Fibroblast of lung (primary cell): ENCODE measurements around the gene HTR2C. TPM values are rescaled to one million over a fixed set of nuclear protein-coding genes. Genes with fewer than 3 reads are reported as not detected.

Source experiments
- DNase-seq, 2 donors: peaks; one replicate each; pipeline versions ENCODE4 v3.0.0 to v3.0.0-alpha.2; 2010; ENCODE audit warnings: low read depth in 2 of 2
- H2AFZ ChIP-seq: 2 replicates; pipeline ENCODE4 v1.5.1; 2012; ENCODE audit warnings: low read length, control low read depth, inconsistent platforms
- H3K27ac ChIP-seq: 2 replicates; pipeline ENCODE4 v1.5.1; 2011; ENCODE audit warnings: low read length, control low read depth; ENCODE audit not compliant: insufficient read depth
- H3K27me3 ChIP-seq: 2 replicates; pipeline ENCODE4 v1.5.1; 2011; ENCODE audit warnings: mild to moderate bottlenecking, low read length; ENCODE audit not compliant: control insufficient read depth, insufficient read depth
- H3K36me3 ChIP-seq: 2 replicates; pipeline ENCODE4 v1.5.1; 2011; ENCODE audit warnings: low read length; ENCODE audit not compliant: control insufficient read depth, insufficient read depth
- H3K4me1 ChIP-seq: 2 replicates; pipeline ENCODE4 v1.5.1; 2011; ENCODE audit warnings: low read length; ENCODE audit not compliant: control insufficient read depth, insufficient read depth; ENCODE audit errors: extremely low read depth
- H3K4me2 ChIP-seq: 2 replicates; pipeline ENCODE4 v1.5.1; 2011; ENCODE audit warnings: low read length, control low read depth; ENCODE audit not compliant: insufficient read depth; ENCODE audit errors: extremely low read depth
- H3K4me3 ChIP-seq, 4 experiments: fragments of 200-600 bp in 1 of 4; sonication (generic) in 1 of 4; replicated peaks in 1 of 4; 2 replicates each; pipeline ENCODE4 v1.5.1; 2011 to 2016; ENCODE audit warnings: low read length in 4 of 4, low read depth in 3 of 4, mild to moderate bottlenecking in 3 of 4, control low read depth in 2 of 4, inconsistent platforms in 1 of 4, mixed read lengths in 1 of 4; ENCODE audit not compliant: insufficient read depth in 1 of 4; ENCODE audit errors: control extremely low read depth in 1 of 4
- H3K79me2 ChIP-seq: 2 replicates; pipeline ENCODE4 v1.5.1; 2012; ENCODE audit warnings: mild to moderate bottlenecking, low read length, inconsistent platforms; ENCODE audit not compliant: control insufficient read depth, insufficient read depth
- H3K9ac ChIP-seq: 2 replicates; pipeline ENCODE4 v1.5.1; 2011; ENCODE audit warnings: mild to moderate bottlenecking, low read length, control low read depth; ENCODE audit not compliant: insufficient read depth
- H3K9me3 ChIP-seq: 2 replicates; pipeline ENCODE4 v1.5.1; 2012; ENCODE audit warnings: low read depth, low read length; ENCODE audit not compliant: control insufficient read depth, insufficient read depth
- H4K20me1 ChIP-seq: 2 replicates; pipeline ENCODE4 v1.5.1; 2011; ENCODE audit warnings: low read length; ENCODE audit not compliant: control insufficient read depth, insufficient read depth; ENCODE audit errors: extremely low read depth
- CTCF ChIP-seq, 2 donors: IDR thresholded peaks in 1 of 2; conservative IDR thresholded peaks in 1 of 2; 1 replicate in 1 of 2; 2 replicates in 1 of 2; pipeline ENCODE4 v1.5.1; 2011 to 2012; ENCODE audit warnings: low read length in 2 of 2, control low read depth in 1 of 2, inconsistent platforms in 1 of 2, low read depth in 1 of 2, mild to moderate bottlenecking in 1 of 2
- EZH2 ChIP-seq: IDR thresholded peaks from 2 replicates; pipeline ENCODE4 v1.5.1; 2012; ENCODE audit warnings: low read length, control low read depth, mild to moderate bottlenecking; ENCODE audit errors: missing control alignments
- polyA plus RNA-seq, 2 donors: library from polyadenylated mRNA; depleted of rRNA in 1 of 2; stranded (reverse) in 1 of 2; unstranded in 1 of 2; fragments of >200 nt; gene quantifications; 2 replicates each; pipeline ENCODE4 v1.2.1, GENCODE V29; 2011 to 2012; ENCODE audit warnings: missing spikeins in 1 of 2
- total RNA-seq: library from RNA; depleted of rRNA; stranded (reverse); fragments of >200 nt; gene quantifications from 2 replicates; pipeline ENCODE4 v1.2.1, GENCODE V29; 2014

Gene HTR2C
- total and polyA plus RNA-seq, 2 donors (not counting 1 experiment from before 2014, with no cell fraction given): not detected

DNA sequence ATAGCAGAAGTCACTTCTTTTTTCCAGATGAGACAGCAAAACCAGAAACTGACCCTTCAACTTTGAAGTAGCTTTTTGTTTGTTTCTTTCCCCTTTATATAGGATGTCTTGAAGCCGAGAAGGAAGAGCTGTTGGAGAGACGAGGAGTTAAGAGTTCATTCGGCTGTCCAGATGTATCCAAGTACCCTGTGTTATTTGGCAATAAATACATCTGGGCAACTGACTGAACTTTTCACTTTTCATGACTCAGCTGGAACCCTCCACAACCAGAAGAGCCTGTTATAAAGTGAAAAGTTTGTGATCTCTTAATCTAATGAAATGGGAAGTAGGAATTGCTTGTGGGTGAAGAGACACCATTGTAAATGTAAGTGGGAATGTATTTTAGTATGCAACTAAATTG is 131.2 kb downstream of the HTR2C start:
- TF ChIP-seq CTCF (conservative IDR thresholded peaks at IDR 0.05 in 1 of 2, IDR thresholded peaks at IDR 0.05 in 1 of 2; ENCODE audit: low read depth in 1 of 2, low read length in 2 of 2) (no peak), EZH2 (no peak)
- H3K9me3 ChIP-seq: no peaks in the 10 kb centered on the region
- H4K20me1 ChIP-seq: no peaks in the 10 kb centered on the region
- H3K27me3 ChIP-seq: no peaks in the 10 kb centered on the region
- no peaks in the 10 kb centered on the region for H3K4me1 ChIP-seq
- no peak overlapping the region for H3K4me2 ChIP-seq
- no peak overlapping the region for H3K4me3 ChIP-seq
- no peak overlapping the region for H2AFZ ChIP-seq
- no peak for DNase-seq
- no peaks in the 10 kb centered on the region for H3K79me2 ChIP-seq
- H3K27ac ChIP-seq: no peak overlapping the region
- H3K9ac ChIP-seq: no peak overlapping the region
- H3K36me3 ChIP-seq: no peaks in the 10 kb centered on the region

DNA sequence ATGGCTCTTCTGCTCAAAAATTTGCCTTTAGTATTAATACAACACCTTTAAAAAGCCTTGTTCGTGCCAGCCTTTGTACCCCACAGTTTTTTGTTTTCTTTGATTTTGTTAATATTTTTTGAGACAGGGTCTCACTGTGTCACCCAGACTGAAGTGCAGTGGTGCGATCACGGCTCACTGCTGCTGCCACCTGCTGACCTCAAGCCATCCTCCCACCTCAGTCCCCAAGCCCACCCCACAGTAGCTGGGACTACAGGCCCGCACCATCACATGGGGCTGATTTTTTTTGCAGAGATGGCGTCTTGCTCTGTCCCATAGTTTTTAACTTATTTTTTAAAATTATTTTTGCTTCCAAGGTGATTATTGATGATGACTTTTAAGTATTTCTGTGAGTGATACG is 134.0 kb downstream of the HTR2C start:
- Histone ChIP-seq H3K4me3 (no peak overlapping the region), H3K4me2 (no peak overlapping the region), H3K9me3 (no peaks in the 10 kb centered on the region), H3K9ac (no peak overlapping the region), H4K20me1 (no peaks in the 10 kb centered on the region), H3K36me3 (no peaks in the 10 kb centered on the region), H2AFZ (no peak overlapping the region), H3K79me2 (no peaks in the 10 kb centered on the region), H3K4me1 (no peaks in the 10 kb centered on the region), H3K27ac (no peak overlapping the region), H3K27me3 (no peaks in the 10 kb centered on the region)
- no peak for TF ChIP-seq CTCF (conservative IDR thresholded peaks at IDR 0.05 in 1 of 2, IDR thresholded peaks at IDR 0.05 in 1 of 2; ENCODE audit: low read depth in 1 of 2, low read length in 2 of 2)
- no peak for TF ChIP-seq EZH2
- no peak for DNase-seq

- no peaks in the 10 kb centered on the region for H3K9me3 ChIP-seq
- no peaks in the 10 kb centered on the region for H3K4me1 ChIP-seq
- TF ChIP-seq EZH2 (no peak), CTCF (conservative IDR thresholded peaks at IDR 0.05 in 1 of 2, IDR thresholded peaks at IDR 0.05 in 1 of 2; ENCODE audit: low read depth in 1 of 2, low read length in 2 of 2) (no peak)
- no peak overlapping the region for H2AFZ ChIP-seq
- no peak overlapping the region for H3K4me3 ChIP-seq
- no peaks in the 10 kb centered on the region for H3K79me2 ChIP-seq
- no peak overlapping the region for H3K27ac ChIP-seq
- no peak overlapping the region for H3K4me2 ChIP-seq
- no peaks in the 10 kb centered on the region for H4K20me1 ChIP-seq
- H3K27me3 ChIP-seq: no peaks in the 10 kb centered on the region
- no peak for DNase-seq
- no peaks in the 10 kb centered on the region for H3K36me3 ChIP-seq
- H3K9ac ChIP-seq: no peak overlapping the region
Observed at GRCh38 chrX:114766541-114766940, 182.7 kb downstream of the HTR2C start.
